ENCODE results near the gene SMAD7. TPM values are rescaled to one million over a fixed set of nuclear protein-coding genes. Genes with fewer than 3 reads are reported as not detected.

The SMAD7 gene
- polyA plus RNA-seq, 3 donors: 1.4 to 9.4 (median 1.5) TPM

GRCh38 chr18:48935433-48935774 is 15.4 kb downstream of the SMAD7 start:
- peaks cover 30 to 40% of the 10 kb centered on the region in 2 donors for H3K36me3 Mint-ChIP-seq
- H3K4me2 ChIP-seq (replicated peaks; ENCODE audit: extremely low read depth, low read length, poor library complexity, severe bottlenecking): peak overlapping the region; percentile 79
- no peak overlapping the region for H2AFZ ChIP-seq (ENCODE audit: insufficient read depth, low read depth, low read length, poor library complexity, severe bottlenecking)
- H3K27me3 Mint-ChIP-seq (ENCODE audit: low read depth in 3 of 3): peaks cover 0 to 2% (median 0%) of the 10 kb centered on the region in 3 donors
- H3K4me1 Mint-ChIP-seq: peaks cover 94% of the 10 kb centered on the region
- peak overlapping the region; percentile 61 to 88 for H3K4me3 Mint-ChIP-seq
- no peak for DNase-seq
- H3K9me3 Mint-ChIP-seq: no peaks in the 10 kb centered on the region
- no peaks in the 10 kb centered on the region for H3K27me3 ChIP-seq (ENCODE audit: control insufficient read depth in 2 of 2, insufficient read depth in 2 of 2, low read length in 2 of 2)
- H3K27ac ChIP-seq (ENCODE audit: low read depth in 1 of 2, low read length in 2 of 2): peak overlapping the region; percentile 60 to 84
- WGBS (ENCODE audit: insufficient coverage): 37% methylated on average over 7 of the region's 9 CpGs
- H4K20me1 ChIP-seq (ENCODE audit: insufficient read depth, low read length): peaks cover 85% of the 10 kb centered on the region
- peaks cover 85 to 97% of the 10 kb centered on the region in 2 donors for H3K4me1 ChIP-seq (ENCODE audit: control insufficient read depth in 1 of 2, insufficient read depth in 2 of 2, low read length in 2 of 2)
- H3K27ac Mint-ChIP-seq: peak overlapping the region; percentile 84 to 90 (median 89)
- intact Hi-C loops (cut with micrococcal nuclease): no loop called here
- H3K79me2 ChIP-seq (ENCODE audit: insufficient read depth, low read length): peaks cover 88% of the 10 kb centered on the region
- H3K9ac ChIP-seq (ENCODE audit: insufficient read depth, low read length, poor library complexity, severe bottlenecking): peak overlapping the region; percentile 50
- H3K9me3 ChIP-seq (replicated peaks in 1 of 2; ENCODE audit: control insufficient read depth in 1 of 2, insufficient read depth in 1 of 2, low read length in 2 of 2): no peaks in the 10 kb centered on the region
- no peak for TF ChIP-seq CTCF (IDR thresholded peaks at IDR 0.05)
- H3K4me3 ChIP-seq (replicated peaks in 1 of 3; ENCODE audit: low read depth in 2 of 3, low read length in 3 of 3): peak overlapping the region in 2 of 3 experiments; percentile 7 to 69
- H3K36me3 ChIP-seq (replicated peaks in 1 of 2; ENCODE audit: control insufficient read depth in 1 of 2, insufficient read depth in 2 of 2, low read length in 2 of 2): peaks cover 0 to 4% of the 10 kb centered on the region in 2 donors

- 16% methylated on average over 5 of the region's 14 CpGs for WGBS (ENCODE audit: insufficient coverage)
- peak in 1 of 3 donors; percentile 44 for DNase-seq
- Mint-ChIP-seq H3K27ac (peak overlapping the region; percentile 84 to 90 (median 89)), H3K36me3 (peaks cover 26 to 41% of the 10 kb centered on the region in 2 donors), H3K27me3 (ENCODE audit: low read depth in 3 of 3) (peaks cover 0 to 2% (median 0%) of the 10 kb centered on the region in 3 donors), H3K9me3 (no peaks in the 10 kb centered on the region), H3K4me3 (peak overlapping the region; percentile 61 to 88), H3K4me1 (peaks cover 94% of the 10 kb centered on the region)
- H3K36me3 ChIP-seq (replicated peaks in 1 of 2; ENCODE audit: control insufficient read depth in 1 of 2, insufficient read depth in 2 of 2, low read length in 2 of 2): peaks cover 0 to 4% of the 10 kb centered on the region in 2 donors
- peak overlapping the region; percentile 50 for H3K9ac ChIP-seq (ENCODE audit: insufficient read depth, low read length, poor library complexity, severe bottlenecking)
- intact Hi-C loops (cut with micrococcal nuclease): no loop called here
- H3K4me2 ChIP-seq (replicated peaks; ENCODE audit: extremely low read depth, low read length, poor library complexity, severe bottlenecking): peak overlapping the region; percentile 79
- H3K27me3 ChIP-seq (ENCODE audit: control insufficient read depth in 2 of 2, insufficient read depth in 2 of 2, low read length in 2 of 2): no peaks in the 10 kb centered on the region
- peaks cover 88% of the 10 kb centered on the region for H3K79me2 ChIP-seq (ENCODE audit: insufficient read depth, low read length)
- H4K20me1 ChIP-seq (ENCODE audit: insufficient read depth, low read length): peaks cover 85% of the 10 kb centered on the region
- H3K4me1 ChIP-seq (ENCODE audit: control insufficient read depth in 1 of 2, insufficient read depth in 2 of 2, low read length in 2 of 2): peaks cover 85 to 97% of the 10 kb centered on the region in 2 donors
- peak overlapping the region; percentile 4 to 69 (median 7) for H3K4me3 ChIP-seq (replicated peaks in 1 of 3; ENCODE audit: low read depth in 2 of 3, low read length in 3 of 3)
- TF ChIP-seq CTCF (IDR thresholded peaks at IDR 0.05): no peak
- H3K27ac ChIP-seq (ENCODE audit: low read depth in 1 of 2, low read length in 2 of 2): peak overlapping the region; percentile 60 to 84
- no peak overlapping the region for H2AFZ ChIP-seq (ENCODE audit: insufficient read depth, low read depth, low read length, poor library complexity, severe bottlenecking)
- no peaks in the 10 kb centered on the region for H3K9me3 ChIP-seq (replicated peaks in 1 of 2; ENCODE audit: control insufficient read depth in 1 of 2, insufficient read depth in 1 of 2, low read length in 2 of 2)
Observed at GRCh38 chr18:48934723-48935432, 15.9 kb downstream of the SMAD7 start.
